GM19467 (cell line): ENCODE measurements around the gene NDUFV3.
"Not testable (repeated sequence)": the region's sequence is repeated elsewhere in the genome, so short reads cannot be mapped to it uniquely, and the experiment has no call there.

Source experiments
- ATAC-seq: cut with Tn5 transposase; IDR thresholded peaks from one replicate; pipeline ENCODE4 v1.9.1; 2021; ENCODE audit warnings: mild to moderate bottlenecking, moderate library complexity; ENCODE audit not compliant: unreplicated experiment

Gene NDUFV3

GRCh38 chr21:42933137-42933970, 40.2 kb downstream of the NDUFV3 start:
- ATAC-seq: not testable (repeated sequence)

DNA sequence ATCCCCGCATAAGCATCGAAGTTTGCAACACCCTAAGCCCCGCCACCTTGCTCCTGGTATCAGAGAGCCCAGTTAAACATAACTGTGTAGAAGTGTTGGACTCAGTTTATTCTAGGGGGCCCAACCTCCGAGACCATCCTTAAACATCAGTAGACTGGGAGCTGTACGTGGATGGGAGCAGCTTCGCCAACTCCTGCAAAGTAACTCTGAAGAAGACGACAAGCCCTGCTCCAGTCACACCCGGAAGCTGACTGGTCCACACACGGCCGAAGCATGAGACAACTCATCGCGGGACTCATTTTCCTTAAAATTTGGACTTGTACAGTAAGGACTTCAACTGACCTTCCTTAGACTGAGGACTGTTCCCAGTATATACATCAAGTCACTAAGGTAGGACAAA, 40.9 kb downstream of the NDUFV3 start:
- ATAC-seq: not testable (repeated sequence)

DNA sequence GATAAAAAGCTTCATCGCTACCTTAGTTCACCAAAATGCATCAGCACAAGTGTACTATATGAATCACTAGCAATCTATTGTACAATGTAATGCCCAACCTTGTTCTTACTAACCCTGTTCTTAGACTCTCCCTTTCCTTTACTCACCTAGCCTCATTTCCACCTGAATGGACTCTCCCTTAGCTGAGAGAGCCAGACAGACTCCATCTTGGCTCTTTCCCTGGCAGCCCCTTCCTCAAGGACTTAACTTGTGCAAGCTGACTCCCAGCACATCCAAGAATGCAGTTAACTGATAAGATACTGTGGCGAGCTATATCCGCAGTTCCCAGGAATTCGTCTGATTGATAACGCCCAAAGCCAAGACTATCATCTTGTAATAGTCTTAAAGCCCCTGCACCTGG, 43.3 kb downstream of the NDUFV3 start:
- ATAC-seq: not testable (repeated sequence)

GRCh38 chr21:42937034-42937940, 44.2 kb downstream of the NDUFV3 start:
- ATAC-seq: not testable (repeated sequence)

GRCh38 chr21:42937960-42938605, 45.0 kb downstream of the NDUFV3 start:
- ATAC-seq: no peak

DNA sequence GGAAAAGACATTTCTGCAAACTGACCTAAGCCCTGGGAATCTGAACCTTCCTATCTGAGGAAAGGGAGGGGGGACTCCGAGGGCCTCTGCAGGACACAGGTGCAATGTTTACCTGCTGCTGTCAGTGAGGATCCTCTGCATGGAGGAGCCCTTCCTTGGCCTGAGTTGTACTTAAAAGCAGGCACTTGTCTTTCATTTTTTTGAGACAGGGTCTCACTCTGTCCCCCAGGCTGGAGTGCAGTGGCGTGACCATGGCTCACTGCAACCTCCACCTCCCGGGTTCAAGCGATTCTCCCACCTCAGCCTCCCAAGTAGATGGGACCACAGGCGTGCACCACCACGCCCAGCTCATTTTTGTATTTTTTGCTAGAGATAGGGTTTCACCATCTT, 45.5 kb downstream of the NDUFV3 start:
- ATAC-seq: not testable (repeated sequence)

GRCh38 chr21:42939582-42940413, 46.7 kb downstream of the NDUFV3 start:
- no peak for ATAC-seq

DNA sequence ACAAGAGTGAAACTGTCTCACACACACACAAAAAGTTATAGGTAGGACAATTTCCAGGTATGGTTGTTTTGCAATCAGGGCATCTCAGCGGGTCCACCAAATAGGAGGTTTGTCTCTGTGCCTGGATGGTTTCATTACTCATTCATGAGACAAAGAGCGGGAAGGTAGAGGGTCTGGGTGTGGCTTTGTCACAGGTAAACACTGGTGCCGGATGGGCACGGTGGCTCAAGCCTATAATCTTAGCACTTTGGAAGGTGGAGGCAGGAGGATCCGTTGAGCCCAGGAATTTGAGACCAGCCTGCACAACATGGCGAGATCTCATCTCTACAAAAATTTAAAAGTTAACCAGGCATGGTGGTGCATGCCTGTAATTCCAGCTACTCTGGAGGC, 48.6 kb downstream of the NDUFV3 start:
- ATAC-seq: no peak

- ATAC-seq: no peak
Measured at GRCh38 chr21:42942244-42942643, 49.1 kb downstream of the NDUFV3 start.

- ATAC-seq: not testable (repeated sequence)
Measured at GRCh38 chr21:42949094-42949755, 56.1 kb downstream of the NDUFV3 start.

DNA sequence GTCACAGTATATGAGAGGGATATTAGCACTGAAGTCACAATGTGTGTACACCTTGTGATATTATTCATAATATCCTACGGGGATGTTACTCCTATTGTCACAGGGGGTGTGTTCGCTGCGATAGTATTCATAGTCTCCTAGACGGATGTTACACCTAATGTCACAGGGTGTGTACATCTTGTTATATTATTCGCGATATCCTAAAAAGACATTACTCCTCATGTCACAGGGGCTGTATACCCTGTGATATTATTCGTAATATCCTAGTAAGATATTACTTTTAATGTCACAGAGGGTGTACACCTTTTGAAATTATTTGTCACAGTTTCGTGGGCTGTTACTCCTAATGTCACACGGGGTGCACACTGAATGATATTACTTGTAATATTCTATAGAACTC, 58.1 kb downstream of the NDUFV3 start:
- ATAC-seq: not testable (repeated sequence)

DNA sequence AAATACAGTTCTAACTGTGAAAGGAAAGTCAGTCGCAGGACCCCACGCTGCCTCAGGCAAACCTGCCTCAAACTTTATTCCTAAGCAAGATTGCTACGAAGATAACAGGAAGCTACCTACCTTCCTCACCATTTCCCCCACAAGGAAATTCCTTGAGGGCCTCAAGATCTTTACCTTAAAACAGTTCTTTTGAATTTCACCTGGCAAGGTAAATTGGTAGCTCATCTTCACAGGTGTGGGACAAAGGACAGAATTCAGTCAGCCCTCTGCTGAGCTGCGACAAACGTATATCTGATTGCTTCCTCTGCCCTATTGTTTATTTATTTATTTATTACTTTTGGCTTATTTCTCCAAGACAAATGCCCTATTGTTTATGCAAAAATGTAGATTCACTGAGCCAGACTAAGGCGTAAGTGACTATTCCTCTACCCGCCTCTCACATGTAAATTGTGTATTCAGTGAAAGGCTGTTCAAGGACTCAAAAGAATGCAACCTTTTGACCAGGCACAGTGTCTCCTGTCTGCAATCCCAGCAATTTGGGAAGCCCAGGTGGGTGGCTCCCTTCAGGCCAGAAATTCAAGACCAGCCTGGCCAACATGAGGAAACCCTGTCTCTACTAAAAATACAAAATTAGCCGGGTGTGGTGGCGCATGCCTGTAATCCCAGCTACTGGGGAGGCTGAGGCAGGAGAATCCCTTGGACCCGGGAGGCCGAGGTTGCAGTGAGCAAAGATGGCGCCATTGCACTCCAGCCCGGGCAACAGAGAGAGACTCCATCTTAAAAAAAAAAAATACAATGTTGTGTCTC, 63.9 kb downstream of the NDUFV3 start:
- no peak for ATAC-seq

DNA sequence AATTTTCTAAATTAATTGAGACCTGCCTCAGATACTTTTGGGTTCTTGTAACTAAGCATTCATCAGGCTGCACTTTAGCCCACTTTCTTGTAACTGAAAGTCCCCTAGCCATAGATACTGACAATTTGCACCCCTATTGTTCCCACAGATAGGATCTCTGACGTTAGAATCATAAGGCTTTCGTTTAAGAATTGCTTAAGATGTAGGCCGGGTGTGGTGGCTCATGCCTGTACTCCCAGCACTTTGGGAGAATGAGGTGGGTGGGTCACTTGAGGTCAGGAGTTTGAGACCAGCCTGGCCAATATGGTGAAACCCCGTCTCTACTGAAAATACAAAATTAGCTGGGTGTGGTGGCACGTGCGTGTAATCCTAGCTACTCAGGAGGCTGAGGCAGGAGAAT, 65.0 kb downstream of the NDUFV3 start:
- not testable (repeated sequence) for ATAC-seq

- no peak for ATAC-seq
Measured at GRCh38 chr21:42959728-42960127, 66.6 kb downstream of the NDUFV3 start.

DNA sequence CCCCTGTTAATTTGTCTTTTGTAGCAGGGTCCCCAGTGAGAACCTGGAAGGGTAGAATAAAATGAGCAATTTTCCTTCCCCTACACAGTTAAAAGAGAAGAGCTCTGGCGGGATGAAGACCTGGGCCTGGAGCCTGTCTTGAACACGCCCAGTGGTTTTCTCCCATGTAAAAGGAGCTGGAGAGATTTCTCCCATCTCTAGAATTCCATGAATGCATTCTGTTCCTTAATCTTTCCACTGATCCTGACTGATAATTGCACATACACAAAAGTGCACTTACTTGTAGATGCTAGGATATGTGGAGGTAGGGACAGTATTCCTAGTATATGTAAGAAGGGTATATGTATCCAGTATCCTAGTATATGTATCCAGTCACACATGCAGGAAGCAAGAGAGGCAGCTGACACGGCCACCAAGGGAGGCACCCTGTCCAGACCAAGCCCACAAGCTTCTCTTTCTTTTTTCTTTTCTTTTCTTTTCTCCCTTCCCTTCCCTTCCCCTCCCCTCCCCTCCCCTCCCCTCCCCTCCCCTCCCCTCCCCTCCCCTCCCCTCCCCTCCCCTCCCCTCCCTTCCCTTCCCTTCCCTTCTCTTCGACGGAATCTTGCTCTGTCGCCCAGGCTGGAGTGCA, 69.4 kb downstream of the NDUFV3 start:
- ATAC-seq: no peak
